Adrenal gland (tissue), 5 donors: ENCODE measurements around the gene AEBP1.

Source experiments
- CTCF ChIP-seq, 6 experiments: fragments of 450-650 bp in 4 of 6; fragments of 200-600 bp in 2 of 6; sonication (generic) in 1 of 6; IDR thresholded peaks; 1 replicate in 5 of 6; 2 replicates in 1 of 6; pipeline versions ENCODE4 v1.5.1 to v1.8.0; 2016 to 2021; ENCODE audit warnings: antibody characterized with exemption in 6 of 6, mild to moderate bottlenecking in 2 of 6, moderate library complexity in 1 of 6
- POLR2A ChIP-seq, 2 donors: fragments of 450-650 bp; IDR thresholded peaks; one replicate each; pipeline ENCODE4 v1.6.1; 2017; ENCODE audit warnings: antibody characterized with exemption in 2 of 2, mild to moderate bottlenecking in 2 of 2, moderate library complexity in 1 of 2
- donor health status: DM: no; HTN: no; CAD: no.

- TF ChIP-seq CTCF (IDR thresholded peaks at IDR 0.05) (no peak), POLR2A (IDR thresholded peaks at IDR 0.05) (no peak)
Observed at GRCh38 chr7:44132039-44132438, 27.9 kb downstream of the AEBP1 start.
